NCI-H1105 (cell line): ENCODE measurements around the gene NPSR1.
"Not testable (repeated sequence)": the region's sequence is repeated elsewhere in the genome, so short reads cannot be mapped to it uniquely, and the experiment has no call there.

Experiments used
- DNase-seq: peaks from one replicate; lab custom pipeline; 2025; lab: John Stamatoyannopoulos, UW

NPSR1 gene

DNA sequence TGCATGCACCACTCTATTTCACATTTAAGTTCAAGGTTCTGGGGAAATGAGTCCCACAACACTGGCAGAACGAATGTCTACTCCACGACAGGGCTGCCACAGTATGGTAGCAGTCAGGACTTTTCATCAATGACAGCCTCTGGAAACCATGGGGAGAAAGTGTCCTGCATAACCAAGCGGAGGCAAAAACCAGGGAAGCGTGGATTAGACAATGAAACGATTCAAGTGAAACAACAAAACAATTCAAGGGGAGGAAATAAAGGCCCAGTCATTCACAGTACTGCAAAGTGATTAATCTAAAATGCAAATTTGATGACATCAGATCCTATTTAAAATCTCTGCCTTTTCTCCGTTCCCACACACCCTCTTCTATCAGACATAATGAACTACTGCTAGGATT lies 211.0 kb downstream of the NPSR1 start:
- no peak for DNase-seq

DNA sequence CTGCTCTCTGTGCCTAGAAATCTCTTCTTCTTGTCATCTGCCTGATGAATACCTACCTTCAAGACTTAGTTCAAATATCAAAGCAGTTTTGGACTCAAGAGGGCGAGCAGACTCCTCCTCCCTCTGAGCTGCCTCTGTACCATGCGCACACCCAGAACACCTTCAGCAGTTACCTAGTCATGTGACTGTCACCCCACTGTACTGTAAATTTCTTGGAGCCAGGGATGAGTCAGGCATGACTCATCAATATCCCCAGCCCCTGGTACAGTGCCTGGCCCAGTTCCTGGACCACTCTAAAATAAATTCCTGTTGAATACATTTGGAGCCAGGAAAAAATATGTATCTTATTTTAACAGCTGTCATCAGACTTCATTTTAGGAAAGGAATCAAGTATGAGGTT lies 212.0 kb downstream of the NPSR1 start:
- not testable (repeated sequence) for DNase-seq

- DNase-seq: not testable (repeated sequence)
Observed at GRCh38 chr7:34874329-34874728, 216.3 kb downstream of the NPSR1 start.

DNA sequence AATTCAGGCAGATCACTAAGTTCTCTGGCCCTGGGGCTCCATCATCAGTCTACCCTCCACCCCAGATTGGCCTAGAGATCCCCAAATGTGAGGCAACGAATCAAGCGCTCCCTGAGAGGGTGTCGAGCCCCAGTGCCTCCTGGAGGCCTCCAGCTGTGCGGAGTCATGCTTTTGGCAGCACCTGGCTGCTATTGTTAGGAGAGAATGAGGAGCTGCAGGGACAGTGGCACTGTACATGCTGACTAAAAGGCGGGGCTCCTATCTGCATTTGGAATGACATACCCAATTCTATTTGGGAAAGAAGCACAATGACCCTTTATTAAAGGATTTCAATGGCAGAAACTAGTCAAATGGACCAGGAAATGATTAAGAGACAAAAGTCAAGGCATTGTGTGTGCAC lies 217.5 kb downstream of the NPSR1 start:
- DNase-seq: no peak

DNA sequence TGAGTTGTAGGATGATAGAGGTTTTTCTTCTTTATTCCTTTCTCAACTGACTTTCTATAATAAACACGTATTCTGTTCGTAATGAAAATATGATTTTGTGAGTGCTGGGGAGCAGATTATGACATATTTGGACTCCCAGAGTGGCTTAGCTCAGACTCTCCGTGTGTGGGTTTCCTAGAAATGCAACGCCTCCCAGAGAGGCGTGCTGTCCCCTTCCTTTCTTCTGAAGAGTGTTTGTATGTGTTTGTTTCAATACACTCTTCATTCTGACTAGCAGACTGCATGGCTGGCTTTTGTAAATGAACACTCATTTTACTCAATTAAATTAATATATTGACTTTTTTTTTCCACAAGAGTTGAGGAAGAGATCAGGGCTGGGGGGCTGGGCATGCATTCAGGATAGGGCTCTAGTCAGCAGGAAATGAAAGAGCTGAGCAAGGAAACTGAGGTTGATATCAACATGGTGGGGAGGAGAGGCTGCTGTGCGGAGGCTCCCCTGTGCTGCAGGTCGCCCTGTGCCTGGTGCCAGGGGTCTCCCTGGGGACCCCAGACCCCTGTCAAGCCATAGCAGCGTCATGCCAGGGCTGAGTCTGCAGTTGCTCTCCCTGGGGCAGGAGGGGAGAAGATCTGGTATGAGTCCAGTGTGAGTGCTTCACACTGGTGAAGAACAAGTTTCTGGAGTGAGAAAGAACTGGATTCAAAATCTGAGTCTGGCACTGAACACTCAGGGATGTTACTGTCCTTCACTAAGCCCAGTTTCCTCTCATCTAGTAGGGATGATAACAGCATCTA lies 221.1 kb downstream of the NPSR1 start:
- not testable (repeated sequence) for DNase-seq

- no peak for DNase-seq
Observed at GRCh38 chr7:34879871-34880270, 221.9 kb downstream of the NPSR1 start.

DNA sequence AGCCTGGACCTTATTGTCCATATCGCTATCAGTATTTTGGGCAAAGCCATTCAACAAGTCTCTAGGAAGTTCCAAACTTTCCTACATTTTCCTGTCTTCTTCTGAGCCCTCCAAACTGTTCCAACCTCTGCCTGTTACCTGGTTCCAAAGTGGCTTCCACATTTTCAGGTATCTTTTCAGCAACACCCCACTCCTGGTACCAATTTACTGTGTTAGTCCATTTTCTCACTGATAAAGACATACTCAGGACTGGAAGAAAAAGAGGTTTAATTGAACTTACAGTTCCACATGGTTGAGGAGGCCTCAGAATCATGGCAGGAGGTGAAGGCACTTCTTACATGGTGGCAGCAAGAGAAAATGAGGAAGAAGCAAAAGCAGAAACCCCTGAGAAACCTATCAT lies 225.8 kb downstream of the NPSR1 start:
- not testable (repeated sequence) for DNase-seq

DNA sequence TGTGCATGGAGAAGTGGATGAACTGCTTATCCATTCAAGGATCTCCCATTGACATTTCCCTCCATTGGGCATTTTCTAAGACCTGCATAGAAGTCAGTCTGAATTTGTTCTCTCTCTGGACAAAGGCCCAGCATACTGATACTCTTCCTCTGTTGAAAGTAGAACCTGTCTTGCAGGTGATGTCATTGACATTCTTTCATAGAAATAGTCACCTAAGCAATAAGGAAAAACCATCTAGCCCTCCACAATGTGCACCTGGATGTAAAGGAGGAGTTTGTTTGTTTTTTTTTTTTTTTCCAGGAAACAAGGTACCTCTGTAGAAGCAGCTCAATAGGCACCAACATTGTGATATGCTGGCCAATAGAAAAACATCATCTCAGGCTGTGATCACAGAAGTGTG lies 228.8 kb downstream of the NPSR1 start:
- DNase-seq: no peak

- DNase-seq: no peak
Observed at GRCh38 chr7:34889951-34890350, 231.9 kb downstream of the NPSR1 start.

GRCh38 chr7:34895202-34895601 lies 237.2 kb downstream of the NPSR1 start:
- DNase-seq: no peak
